GM18858 (cell line): ENCODE results near the gene NUDT4B.
"Not testable (repeated sequence)": the region's sequence is repeated elsewhere in the genome, so short reads cannot be mapped to it uniquely, and the experiment has no call there.

Experiments
- ATAC-seq: cut with Tn5 transposase; IDR thresholded peaks from one replicate; pipeline ENCODE4 v1.9.1; 2021; ENCODE audit not compliant: unreplicated experiment

The NUDT4B gene

DNA sequence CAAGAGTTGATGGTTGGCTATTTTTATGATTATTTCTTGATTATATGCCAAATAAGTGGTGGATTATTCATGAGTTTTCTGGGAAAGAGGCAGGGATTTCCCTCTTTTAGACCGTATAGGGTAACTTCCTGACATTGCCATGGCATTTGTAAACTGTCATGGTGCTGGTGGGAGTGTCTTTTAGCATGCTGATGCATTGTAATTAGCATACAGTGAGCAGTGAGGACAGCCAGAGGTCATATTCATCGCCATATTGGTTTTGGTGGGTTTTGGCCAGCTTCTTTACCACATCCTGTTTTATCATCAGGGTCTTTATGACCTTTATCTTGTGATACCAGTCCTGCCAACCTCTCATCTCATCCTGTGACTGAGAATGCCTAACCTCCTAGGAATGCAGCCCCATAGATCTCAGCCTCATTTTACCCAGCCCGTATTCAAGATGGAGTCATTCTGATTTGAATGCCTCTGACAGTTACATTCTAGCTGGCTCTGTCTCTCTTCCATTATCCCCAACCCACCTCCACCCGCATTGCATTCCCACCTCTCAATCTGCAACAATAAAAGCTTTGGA is 45.3 kb downstream of the NUDT4B start:
- ATAC-seq = not testable (repeated sequence)
